GM19023 (cell line): Measurements from ENCODE around the gene SOX5.

Experiments
- ATAC-seq: cut with Tn5 transposase; IDR thresholded peaks from one replicate; pipeline ENCODE4 v1.9.1; 2021; ENCODE audit warnings: mild to moderate bottlenecking, moderate library complexity; ENCODE audit not compliant: unreplicated experiment

SOX5 gene

DNA sequence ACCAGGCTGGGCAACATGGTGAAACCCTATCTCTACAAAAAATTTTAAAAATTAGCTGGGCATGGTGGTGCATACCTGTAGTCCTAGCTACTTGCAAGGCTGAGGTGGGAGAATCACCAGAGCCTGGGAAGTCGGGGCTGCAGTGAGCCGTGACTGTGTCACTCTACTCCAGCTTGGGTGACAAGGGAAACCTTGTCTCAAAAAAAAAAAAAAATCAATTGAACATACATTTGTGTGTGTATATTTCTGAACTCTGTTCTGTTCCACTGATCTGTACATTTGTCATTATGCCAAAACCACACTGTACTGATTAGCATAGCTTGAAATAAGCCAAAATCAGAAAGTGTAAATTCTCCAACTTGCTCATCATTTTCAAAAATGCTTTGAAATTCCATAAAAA lies 254.6 kb downstream of the SOX5 start:
- ATAC-seq, result no peak

DNA sequence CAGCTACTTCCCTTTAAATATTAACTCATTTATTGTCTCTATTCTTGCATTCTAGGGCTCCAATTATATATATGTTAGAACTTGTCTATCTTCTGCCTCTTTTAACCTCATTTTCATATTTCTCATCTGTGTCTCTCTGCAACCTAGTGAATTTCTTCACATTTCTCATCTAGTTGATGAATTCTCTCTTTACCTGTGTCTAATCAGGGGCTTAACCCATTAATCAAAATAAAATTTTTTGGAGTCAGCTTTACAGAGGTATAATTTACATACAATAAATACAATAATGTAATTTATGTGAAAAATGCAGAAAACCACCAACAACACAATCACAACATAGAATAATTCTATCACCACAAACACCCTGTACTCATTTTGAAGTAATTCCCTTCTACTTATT lies 255.2 kb downstream of the SOX5 start:
- no peak for ATAC-seq

- no peak for ATAC-seq
Measured at GRCh38 chr12:23687947-23688346, 261.5 kb downstream of the SOX5 start.

DNA sequence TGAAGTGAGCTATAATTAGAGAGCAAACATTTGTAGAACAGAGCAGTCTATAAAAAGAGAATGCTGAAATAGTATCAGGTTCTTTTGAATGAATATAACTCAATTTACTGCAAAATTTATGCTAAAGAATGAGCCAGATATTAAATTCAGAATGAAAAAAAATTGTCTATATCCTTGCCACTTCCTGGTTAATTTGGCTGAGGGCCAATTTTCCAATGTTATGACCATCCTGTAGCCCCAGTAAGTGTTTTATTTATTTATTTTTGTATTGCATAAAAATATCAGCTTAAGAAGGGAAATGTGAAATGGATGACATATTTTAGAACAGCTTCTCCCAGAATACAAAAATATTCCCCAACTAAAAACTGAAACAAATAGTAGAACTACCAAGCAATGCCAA lies 263.4 kb downstream of the SOX5 start:
- ATAC-seq, result no peak

DNA sequence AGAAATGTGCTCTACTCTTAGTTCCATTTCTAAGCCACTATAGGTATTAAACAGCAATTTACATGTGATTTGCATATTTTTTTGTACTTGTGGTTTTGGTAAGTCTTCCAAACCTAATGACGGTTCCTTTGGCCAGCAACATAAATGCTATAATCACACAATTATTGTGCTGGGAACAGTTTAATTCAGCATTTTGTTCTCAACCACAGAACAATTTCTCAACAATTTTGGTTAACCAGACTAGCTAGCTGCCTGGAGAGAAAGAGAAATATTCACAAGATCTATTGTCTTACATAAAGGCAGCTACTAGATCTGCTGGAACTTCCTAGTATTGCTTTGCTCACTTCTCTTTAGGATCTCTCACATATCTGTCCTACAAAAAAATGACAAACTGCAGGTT lies 265.3 kb downstream of the SOX5 start:
- no peak for ATAC-seq

DNA sequence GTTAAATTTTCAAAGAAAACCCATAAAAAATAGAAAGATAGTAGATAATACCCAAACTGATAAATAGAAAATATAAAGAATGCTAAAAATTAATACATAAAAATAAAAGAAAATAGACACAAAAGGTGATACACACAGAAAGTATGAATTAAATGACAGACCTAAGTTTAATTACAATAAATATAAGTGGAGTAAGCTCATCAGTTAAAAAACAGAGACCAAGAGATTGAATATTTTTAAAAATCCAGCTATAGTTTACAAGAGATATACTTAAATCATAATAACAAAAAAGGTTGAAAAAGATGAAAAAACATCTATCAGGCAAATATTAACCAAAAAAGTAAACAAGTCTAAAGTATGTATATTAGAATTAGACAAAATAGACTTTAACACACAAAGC lies 268.2 kb downstream of the SOX5 start:
- ATAC-seq, result no peak

DNA sequence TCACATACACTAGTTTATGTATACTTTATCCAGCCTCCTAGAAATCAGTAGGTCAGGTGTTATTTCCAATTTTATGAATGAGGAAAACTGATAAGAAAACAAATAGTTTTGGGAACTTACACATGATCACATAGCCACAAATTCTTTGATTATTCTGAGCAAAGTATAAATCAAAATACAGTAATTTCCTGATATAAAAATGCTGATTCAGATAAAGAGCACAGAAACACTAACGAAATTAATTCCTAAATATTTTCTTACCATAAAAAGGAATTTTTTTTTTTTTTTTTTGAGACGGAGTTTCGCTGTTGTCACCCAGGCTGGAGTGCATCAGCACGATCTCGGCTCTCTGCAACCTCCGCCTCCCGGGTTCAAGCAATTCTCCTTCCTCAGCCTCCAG lies 275.4 kb downstream of the SOX5 start:
- ATAC-seq, result no peak

DNA sequence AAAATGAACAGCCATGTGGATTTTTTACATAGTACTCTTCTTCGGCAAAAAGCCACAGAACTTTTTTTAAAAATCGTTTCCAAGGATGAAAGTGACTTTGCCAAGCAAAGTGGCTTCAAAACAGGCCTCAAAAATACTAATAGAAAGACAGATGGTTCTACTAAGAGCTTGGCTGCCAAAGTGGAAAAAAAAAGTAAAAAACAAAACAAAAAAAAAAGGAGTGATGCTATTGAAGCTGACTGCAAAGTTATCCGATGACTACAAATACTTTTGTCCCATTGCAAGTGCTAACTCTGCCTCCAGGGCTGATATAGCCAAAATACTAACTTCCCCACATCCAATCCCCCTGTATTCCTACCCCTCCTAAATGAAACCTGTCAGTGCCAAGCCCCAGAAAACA lies 277.6 kb downstream of the SOX5 start:
- ATAC-seq, result no peak

GRCh38 chr12:23670684-23671083 lies 278.8 kb downstream of the SOX5 start:
- ATAC-seq, result no peak

DNA sequence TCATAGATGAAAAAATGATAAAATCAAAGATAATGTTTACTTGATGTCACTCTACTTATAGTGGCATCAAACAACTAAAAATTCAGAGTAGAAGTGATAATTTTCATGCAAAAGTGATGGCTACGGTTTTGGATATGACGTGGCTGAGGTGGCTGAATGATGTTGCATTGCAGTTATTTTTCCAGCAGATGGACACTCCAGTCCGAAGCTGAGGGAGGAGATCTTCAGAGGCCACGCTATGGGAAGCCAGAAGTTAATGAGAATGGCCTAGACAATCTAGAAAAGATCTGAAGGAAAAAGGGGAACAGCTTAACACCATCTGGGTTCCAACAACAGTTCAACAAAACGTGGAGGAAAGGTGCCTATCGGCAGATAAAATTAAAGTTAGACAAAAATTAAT lies 279.8 kb downstream of the SOX5 start:
- ATAC-seq, result no peak

- no peak for ATAC-seq
Measured at GRCh38 chr12:23666866-23667265, 282.6 kb downstream of the SOX5 start.

GRCh38 chr12:23662966-23663365 lies 286.5 kb downstream of the SOX5 start:
- no peak for ATAC-seq

- ATAC-seq, result no peak
Measured at GRCh38 chr12:23659131-23659530, 290.3 kb downstream of the SOX5 start.

DNA sequence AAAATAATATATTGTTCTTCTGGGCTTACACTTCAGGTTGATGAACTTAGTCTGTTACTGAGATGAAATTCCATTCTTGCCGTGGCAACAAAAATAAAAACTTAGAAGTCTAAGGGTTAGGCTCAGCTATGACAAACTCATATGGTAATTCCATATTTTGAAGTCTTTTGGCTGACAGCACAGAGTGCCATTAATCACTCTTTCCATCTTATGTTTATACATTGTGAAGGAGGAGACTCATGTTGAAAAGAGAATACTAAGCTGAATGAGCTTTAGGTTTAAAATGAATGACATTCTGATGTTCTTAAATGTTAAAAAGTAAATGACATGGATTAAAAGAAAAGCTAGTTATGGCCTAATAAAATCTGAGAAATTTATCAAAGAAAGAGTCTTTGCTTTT lies 291.9 kb downstream of the SOX5 start:
- ATAC-seq, result no peak

DNA sequence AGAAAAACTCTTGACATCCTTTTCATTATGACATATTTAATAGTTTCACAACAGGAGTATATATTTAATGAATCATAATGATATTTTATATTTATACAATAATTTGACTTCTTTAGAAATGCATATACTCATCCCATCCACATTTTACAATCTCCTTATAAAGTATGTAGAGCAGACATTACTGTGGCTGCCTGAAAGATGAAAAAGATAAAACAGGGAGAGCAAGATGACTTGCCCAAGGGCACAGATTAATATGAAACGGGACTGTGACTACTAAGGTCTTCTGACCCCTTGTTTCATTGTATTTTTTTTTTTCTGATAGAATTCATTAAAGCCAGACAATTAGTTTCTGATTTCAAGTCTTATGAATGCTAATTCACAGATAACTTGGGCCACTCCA lies 293.6 kb downstream of the SOX5 start:
- ATAC-seq, result no peak

- ATAC-seq, result no peak
Measured at GRCh38 chr12:23655112-23655511, 294.4 kb downstream of the SOX5 start.

- no peak for ATAC-seq
Measured at GRCh38 chr12:23648546-23648945, 300.9 kb downstream of the SOX5 start.

DNA sequence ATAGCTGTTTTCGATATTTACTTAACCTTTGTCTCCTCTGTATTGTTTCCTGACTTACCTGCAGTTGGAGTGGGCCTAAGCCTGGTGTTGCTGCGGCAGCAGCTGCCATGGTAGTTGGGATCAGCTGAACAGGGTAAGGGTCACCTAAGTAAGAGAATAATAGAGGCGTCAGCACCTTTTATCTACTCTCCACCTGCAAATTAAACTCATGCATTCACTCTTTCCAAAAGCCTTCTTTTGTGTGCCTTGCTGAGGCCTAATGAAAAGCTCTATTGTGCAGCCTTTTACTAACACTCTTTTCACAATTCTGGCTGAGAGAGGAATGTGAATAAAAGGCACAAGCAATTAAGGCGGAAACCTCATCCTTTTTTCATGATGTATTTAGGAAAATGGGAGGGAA lies 308.7 kb downstream of the SOX5 start:
- ATAC-seq, result no peak

- ATAC-seq, result no peak
Measured at GRCh38 chr12:23634344-23634743, 315.1 kb downstream of the SOX5 start.

GRCh38 chr12:23631786-23632377 lies 317.6 kb downstream of the SOX5 start:
- no peak for ATAC-seq

GRCh38 chr12:23630524-23630923 lies 318.9 kb downstream of the SOX5 start:
- no peak for ATAC-seq

- ATAC-seq, result no peak
Measured at GRCh38 chr12:23628806-23629205, 320.7 kb downstream of the SOX5 start.

DNA sequence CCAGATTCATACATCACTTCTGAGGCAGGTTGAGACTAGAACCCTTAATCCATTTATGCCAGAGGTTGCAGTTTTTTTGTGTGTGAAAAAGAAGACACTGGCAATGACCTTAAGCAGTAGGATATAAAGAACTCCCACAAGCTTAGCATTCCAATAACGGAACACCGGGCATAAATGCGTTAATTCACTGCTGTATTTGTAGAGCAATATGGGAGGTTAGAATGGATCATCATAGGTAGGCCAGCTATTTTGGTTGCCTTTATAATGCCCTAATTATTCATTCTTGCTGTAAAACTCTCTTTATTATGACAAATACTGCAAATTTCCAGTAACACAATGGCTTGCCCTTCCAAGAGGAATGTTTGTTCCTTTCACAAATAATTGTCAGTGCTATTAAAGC lies 322.7 kb downstream of the SOX5 start:
- ATAC-seq, result no peak

DNA sequence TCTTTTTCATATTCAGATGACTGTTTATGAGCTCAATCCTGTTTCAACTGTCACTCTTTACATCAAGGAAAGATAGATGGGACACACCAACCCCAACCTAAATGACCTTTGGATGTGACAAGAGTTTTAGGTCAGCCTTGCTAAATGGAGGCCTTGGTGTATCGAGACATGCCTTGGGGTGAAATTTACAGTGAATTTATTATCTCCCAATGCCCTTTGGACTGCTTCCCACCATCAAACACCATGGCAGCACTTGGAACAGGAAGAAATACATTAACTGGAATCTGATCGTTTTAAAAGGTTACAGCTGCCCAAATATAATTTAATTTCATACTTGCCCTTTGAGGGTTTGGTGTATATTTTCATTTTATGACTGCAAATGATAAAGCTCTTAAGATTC lies 327.6 kb downstream of the SOX5 start:
- no peak for ATAC-seq
